Breast epithelium (tissue), 4 donors: ENCODE results near the gene EIF3I. TPM values are rescaled to one million over a fixed set of nuclear protein-coding genes. Genes with fewer than 3 reads are reported as not detected.
"Not testable (repeated sequence)": the region's sequence is repeated elsewhere in the genome, so short reads cannot be mapped to it uniquely, and the experiment has no call there.

Experiments used
- DNase-seq, 2 donors: peaks; one replicate each; pipeline ENCODE4 v3.0.0-alpha.2; 2019; ENCODE audit warnings: low spot score in 2 of 2
- H3K27ac ChIP-seq, 2 donors: fragments of 200-600 bp; sonication (generic) in 1 of 2; one replicate each; pipeline ENCODE4 v1.5.1; 2016 to 2019; ENCODE audit warnings: mild to moderate bottlenecking in 1 of 2
- H3K27me3 ChIP-seq, 2 donors: fragments of 200-600 bp; sonication (generic) in 1 of 2; one replicate each; pipeline versions ENCODE4 v1.5.1 to v1.6.0; 2017 to 2019; ENCODE audit warnings: control low read depth in 1 of 2, mild to moderate bottlenecking in 1 of 2
- H3K36me3 ChIP-seq: fragments of 200-600 bp; one replicate; pipeline ENCODE4 v1.5.1; 2019
- H3K4me1 ChIP-seq, 2 donors: fragments of 200-600 bp; sonication (generic); one replicate each; pipeline ENCODE4 v1.5.1; 2016 to 2019; ENCODE audit warnings: control low read depth in 1 of 2
- H3K4me3 ChIP-seq, 3 donors: fragments of 200-600 bp; sonication (generic); 1 replicate in 2 of 3; 2 replicates in 1 of 3; pipeline ENCODE4 v1.5.1; 2016 to 2019; ENCODE audit warnings: mild to moderate bottlenecking in 3 of 3, moderate library complexity in 2 of 3
- H3K9me3 ChIP-seq, 2 donors: fragments of 200-600 bp; sonication (generic) in 1 of 2; one replicate each; pipeline ENCODE4 v1.5.1; 2016 to 2019; ENCODE audit warnings: control low read depth in 1 of 2
- POLR2A ChIP-seq: fragments of 450-650 bp; IDR thresholded peaks from one replicate; pipeline ENCODE4 v1.6.1; 2016; ENCODE audit warnings: antibody characterized with exemption, mild to moderate bottlenecking, moderate library complexity
- POLR2AphosphoS5 ChIP-seq, 3 donors: sonication (generic); formaldehyde crosslinking; IDR thresholded peaks; one replicate each; pipeline ENCODE4 v1.6.1; 2017; ENCODE audit warnings: antibody characterized with exemption in 3 of 3
- intact Hi-C: fragments of 100-400 bp; cut with DNase I; formaldehyde crosslinking; loops from one replicate; pipeline ENCODE4 v1.15.1; 2023; ENCODE audit warnings: low total_unique reads
- total RNA-seq, 3 donors: library from RNA; depleted of rRNA; stranded (reverse); fragments of >200 nt; gene quantifications; one replicate each; pipeline ENCODE4 v1.1.0, GENCODE V29; 2016
- TF ChIP-seq, protein P1 (sequence below), 3 donors: fragments of 450-650 bp; IDR thresholded peaks; one replicate each; pipeline ENCODE4 v1.5.1; 2016 to 2017; ENCODE audit warnings: antibody characterized with exemption in 3 of 3, mild to moderate bottlenecking in 3 of 3, moderate library complexity in 3 of 3

EIF3I gene
- total RNA-seq, 3 donors from 2014 or later, result 177 to 222 (median 190) TPM

DNA sequence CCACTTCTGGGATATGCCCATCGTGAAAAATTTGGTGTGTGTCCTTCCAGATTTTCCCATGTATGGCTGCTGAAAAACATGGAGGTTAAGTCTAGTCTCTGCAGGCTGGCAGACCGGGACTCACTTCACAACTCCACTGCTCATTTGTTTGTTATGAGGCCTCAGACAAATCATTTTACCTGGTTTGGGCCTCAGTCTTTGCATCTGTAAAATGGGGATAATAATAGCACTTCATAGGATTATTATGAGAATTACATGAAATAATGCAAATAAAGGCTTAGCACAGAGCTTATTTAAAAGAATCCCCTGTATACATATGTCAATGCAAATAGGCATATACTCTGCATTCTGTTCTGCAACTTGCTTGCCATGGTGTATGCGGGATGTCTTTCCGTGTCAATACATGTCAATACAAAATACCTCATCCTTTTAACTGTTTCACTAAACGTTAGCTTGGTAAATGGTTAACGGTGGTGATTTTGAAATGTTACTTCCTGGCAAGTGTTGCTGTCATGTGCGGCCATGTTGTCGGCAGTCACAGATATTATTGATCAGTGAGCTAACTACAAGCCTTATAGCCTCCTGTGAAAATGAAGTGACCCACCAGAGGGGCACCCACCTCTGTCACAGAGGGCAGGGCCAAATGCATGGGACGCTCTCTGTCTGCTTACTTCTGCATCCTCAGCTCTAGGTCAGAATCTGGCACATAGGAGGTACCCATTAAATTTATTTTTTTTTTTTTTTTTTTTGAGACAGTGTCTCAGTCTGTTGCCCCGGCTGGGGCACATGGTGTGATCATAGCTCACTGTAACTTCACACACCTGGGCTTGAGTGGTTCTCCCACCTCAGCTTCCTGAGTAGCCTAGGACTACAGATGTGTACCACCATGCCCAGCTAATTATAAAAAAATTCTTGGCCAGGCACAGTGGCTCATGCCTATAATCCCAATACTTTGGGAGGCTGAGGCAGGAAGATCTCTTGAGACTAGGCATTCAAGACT is 33.2 kb downstream of the EIF3I start:
- Histone ChIP-seq H3K36me3 (no peaks in the 10 kb centered on the region), H3K27me3 (no peaks in the 10 kb centered on the region), H3K4me1 (no peaks in the 10 kb centered on the region), H3K9me3 (no peaks in the 10 kb centered on the region), H3K4me3 (no peak overlapping the region), H3K27ac (no peak overlapping the region)
- DNase-seq, result no peak
- intact Hi-C loops, result no loop called here
- TF ChIP-seq POLR2AphosphoS5 (IDR thresholded peaks at IDR 0.05), result no peak
- TF ChIP-seq, protein P1, sequence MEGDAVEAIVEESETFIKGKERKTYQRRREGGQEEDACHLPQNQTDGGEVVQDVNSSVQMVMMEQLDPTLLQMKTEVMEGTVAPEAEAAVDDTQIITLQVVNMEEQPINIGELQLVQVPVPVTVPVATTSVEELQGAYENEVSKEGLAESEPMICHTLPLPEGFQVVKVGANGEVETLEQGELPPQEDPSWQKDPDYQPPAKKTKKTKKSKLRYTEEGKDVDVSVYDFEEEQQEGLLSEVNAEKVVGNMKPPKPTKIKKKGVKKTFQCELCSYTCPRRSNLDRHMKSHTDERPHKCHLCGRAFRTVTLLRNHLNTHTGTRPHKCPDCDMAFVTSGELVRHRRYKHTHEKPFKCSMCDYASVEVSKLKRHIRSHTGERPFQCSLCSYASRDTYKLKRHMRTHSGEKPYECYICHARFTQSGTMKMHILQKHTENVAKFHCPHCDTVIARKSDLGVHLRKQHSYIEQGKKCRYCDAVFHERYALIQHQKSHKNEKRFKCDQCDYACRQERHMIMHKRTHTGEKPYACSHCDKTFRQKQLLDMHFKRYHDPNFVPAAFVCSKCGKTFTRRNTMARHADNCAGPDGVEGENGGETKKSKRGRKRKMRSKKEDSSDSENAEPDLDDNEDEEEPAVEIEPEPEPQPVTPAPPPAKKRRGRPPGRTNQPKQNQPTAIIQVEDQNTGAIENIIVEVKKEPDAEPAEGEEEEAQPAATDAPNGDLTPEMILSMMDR (IDR thresholded peaks at IDR 0.05), result no peak
- no peak for TF ChIP-seq POLR2A

GRCh38 chr1:32256473-32257226 is 34.4 kb downstream of the EIF3I start:
- Histone ChIP-seq H3K4me1 (no peaks in the 10 kb centered on the region), H3K27me3 (no peaks in the 10 kb centered on the region), H3K36me3 (no peaks in the 10 kb centered on the region), H3K27ac (no peak overlapping the region), H3K9me3 (no peaks in the 10 kb centered on the region), H3K4me3 (no peak overlapping the region)
- TF ChIP-seq POLR2AphosphoS5 (IDR thresholded peaks at IDR 0.05), result no peak
- no peak for DNase-seq
- intact Hi-C loops, result no loop called here

DNA sequence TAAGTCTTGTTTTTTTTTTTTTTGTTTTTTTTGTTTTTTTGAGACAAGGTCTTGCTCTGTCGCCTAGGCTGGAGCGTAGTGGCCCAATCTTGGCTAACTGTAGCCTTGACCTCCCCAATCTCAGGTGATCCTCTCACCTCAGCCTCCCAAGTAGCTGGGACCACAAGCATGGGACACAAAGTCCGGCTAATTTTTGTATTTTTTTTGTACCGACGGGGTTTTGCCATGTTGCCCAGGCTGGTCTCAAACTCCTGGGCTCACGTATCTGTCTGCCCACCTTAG is 35.0 kb downstream of the EIF3I start:
- Histone ChIP-seq H3K4me3 (no peak overlapping the region), H3K27ac (no peak overlapping the region), H3K4me1 (no peaks in the 10 kb centered on the region), H3K9me3 (no peaks in the 10 kb centered on the region), H3K27me3 (no peaks in the 10 kb centered on the region), H3K36me3 (no peaks in the 10 kb centered on the region)
- TF ChIP-seq POLR2AphosphoS5 (IDR thresholded peaks at IDR 0.05) (no peak), POLR2A (no peak)
- TF ChIP-seq, protein P1 (IDR thresholded peaks at IDR 0.05), result no peak
- intact Hi-C loops, result no loop called here
- no peak for DNase-seq

GRCh38 chr1:32263236-32263593 is 41.0 kb downstream of the EIF3I start:
- H3K9me3 ChIP-seq, H3K4me1 ChIP-seq, H3K4me3 ChIP-seq, H3K36me3 ChIP-seq, DNase-seq, H3K27me3 ChIP-seq, intact Hi-C loops, H3K27ac ChIP-seq: not testable (repeated sequence)

- DNase-seq, result no peak
- TF ChIP-seq, protein P1 (IDR thresholded peaks at IDR 0.05), result no peak
- no peak for TF ChIP-seq POLR2AphosphoS5 (IDR thresholded peaks at IDR 0.05)
- Histone ChIP-seq H3K27ac (no peak overlapping the region), H3K27me3 (no peaks in the 10 kb centered on the region), H3K4me1 (no peaks in the 10 kb centered on the region), H3K4me3 (no peak overlapping the region), H3K9me3 (no peaks in the 10 kb centered on the region), H3K36me3 (no peaks in the 10 kb centered on the region)
- intact Hi-C loops, result no loop called here
These were observed 41.5 kb downstream of the EIF3I start for GRCh38 chr1:32263744-32264143.

- TF ChIP-seq, protein P1 (IDR thresholded peaks at IDR 0.05), result no peak
- TF ChIP-seq POLR2A (no peak), POLR2AphosphoS5 (IDR thresholded peaks at IDR 0.05) (no peak)
- no peak for DNase-seq
- Histone ChIP-seq H3K4me3 (no peak overlapping the region), H3K4me1 (no peaks in the 10 kb centered on the region), H3K27ac (no peak overlapping the region), H3K27me3 (no peaks in the 10 kb centered on the region), H3K9me3 (no peaks in the 10 kb centered on the region), H3K36me3 (no peaks in the 10 kb centered on the region)
- intact Hi-C loops, result no loop called here
These were observed 43.6 kb downstream of the EIF3I start for GRCh38 chr1:32265846-32266245.
